Endothelial cell of umbilical vein (primary cell): ENCODE measurements around the gene KRTAP5-6. TPM values are rescaled to one million over a fixed set of nuclear protein-coding genes. Genes with fewer than 3 reads are reported as not detected.

Source experiments
- BruUV-seq: library from RNA; stranded (reverse); fragments of 400-500 nt; replicated peaks from 2 replicates; lab custom pipeline; 2021; lab: Mats Ljungman, UMichigan
- CTCF ChIA-PET: fragments of 300-600, 350-600 bp; sonication (Branson Sonifier 250); formaldehyde crosslinking; loops from one replicate; lab custom pipeline; 2021; ENCODE audit warnings: antibody characterized with exemption, inconsistent platforms; lab: Charles Lee
- POLR2A ChIA-PET: fragments of 300-600, 350-600 bp; sonication (Branson Sonifier 250); formaldehyde crosslinking; loops from one replicate; lab custom pipeline; 2021; ENCODE audit warnings: antibody characterized with exemption, inconsistent platforms; lab: Charles Lee
- DNase-seq: peaks from one replicate; pipeline ENCODE4 v3.0.0-alpha.2; 2011; ENCODE audit warnings: low read depth, low spot score
- FAIRE-seq: peaks from 2 replicates; lab custom pipeline; 2011; peaks lifted over from hg19 to GRCh38; lab: Jason Lieb, UNC
- H2AFZ ChIP-seq: 2 replicates; pipeline ENCODE4 v1.6.0; 2012; ENCODE audit warnings: low read depth, low read length, control low read depth, inconsistent platforms
- H3K27ac ChIP-seq: 2 replicates; pipeline ENCODE4 v1.5.1; 2011; ENCODE audit warnings: low read depth, mild to moderate bottlenecking, control low read depth, low read length, moderate library complexity; ENCODE audit not compliant: insufficient read depth
- H3K27me3 ChIP-seq, 2 experiments: 2 replicates each; pipeline versions ENCODE4 v1.6.0 to v1.6.1; 2011; ENCODE audit warnings: low read length in 2 of 2, mixed read lengths in 1 of 2; ENCODE audit not compliant: control insufficient read depth in 2 of 2, insufficient read depth in 2 of 2
- H3K36me3 ChIP-seq, 2 experiments: 2 replicates in 1 of 2; 3 replicates in 1 of 2; pipeline ENCODE4 v1.5.1; 2011; ENCODE audit warnings: low read length in 2 of 2, mild to moderate bottlenecking in 1 of 2, moderate library complexity in 1 of 2; ENCODE audit not compliant: control insufficient read depth in 2 of 2, insufficient read depth in 2 of 2; ENCODE audit errors: extremely low read depth in 1 of 2
- H3K4me1 ChIP-seq: 3 replicates; pipeline ENCODE4 v1.5.1; 2011; ENCODE audit warnings: mild to moderate bottlenecking, low read length; ENCODE audit not compliant: control insufficient read depth, insufficient read depth; ENCODE audit errors: extremely low read depth
- H3K4me2 ChIP-seq: 2 replicates; pipeline ENCODE4 v1.6.1; 2011; ENCODE audit warnings: low read length, control low read depth, mixed read lengths; ENCODE audit not compliant: insufficient read depth
- H3K4me3 ChIP-seq, 3 experiments: fragments of 200-600 bp in 1 of 3; sonication (generic), shearing (Covaris generic) in 1 of 3; replicated peaks in 1 of 3; 2 replicates each; pipeline ENCODE4 v1.5.1; 2011 to 2016; ENCODE audit warnings: control low read depth in 3 of 3, low read length in 3 of 3, mild to moderate bottlenecking in 2 of 3, inconsistent platforms in 1 of 3, low read depth in 1 of 3, moderate library complexity in 1 of 3; ENCODE audit not compliant: insufficient read depth in 1 of 3
- H3K79me2 ChIP-seq: 2 replicates; pipeline ENCODE4 v1.6.0; 2012; ENCODE audit warnings: low read length, inconsistent platforms; ENCODE audit not compliant: control insufficient read depth, insufficient read depth
- H3K9ac ChIP-seq: replicated peaks from 2 replicates; pipeline ENCODE3; 2011; ENCODE audit warnings: low read length, control low read depth; ENCODE audit not compliant: insufficient read depth; ENCODE audit errors: extremely low read depth
- H3K9me1 ChIP-seq: replicated peaks from 3 replicates; pipeline ENCODE4 v1.6.0; 2011; ENCODE audit warnings: mild to moderate bottlenecking, low read length; ENCODE audit not compliant: control insufficient read depth, insufficient read depth; ENCODE audit errors: extremely low read depth
- H3K9me3 ChIP-seq: replicated peaks from 2 replicates; pipeline ENCODE4 v1.5.1; 2012; ENCODE audit warnings: low read length, inconsistent platforms; ENCODE audit not compliant: control insufficient read depth, insufficient read depth
- H4K20me1 ChIP-seq: replicated peaks from 2 replicates; pipeline ENCODE3; 2011; ENCODE audit warnings: mild to moderate bottlenecking, low read length; ENCODE audit not compliant: control insufficient read depth, insufficient read depth; ENCODE audit errors: extremely low read depth
- CTCF ChIP-seq, 2 donors: IDR thresholded peaks; 1 replicate in 1 of 2; 2 replicates in 1 of 2; pipeline ENCODE4 v1.5.1; 2011; ENCODE audit warnings: low read length in 2 of 2, mild to moderate bottlenecking in 2 of 2, moderate library complexity in 2 of 2, control low read depth in 1 of 2, inconsistent platforms in 1 of 2, low read depth in 1 of 2; ENCODE audit not compliant: insufficient read depth in 1 of 2; ENCODE audit errors: extremely low read depth in 1 of 2
- EZH2 ChIP-seq: IDR thresholded peaks from 2 replicates; pipeline ENCODE4 v1.6.1; 2012; ENCODE audit warnings: borderline replicate concordance, low read depth, mild to moderate bottlenecking, moderate library complexity, low read length, inconsistent platforms; ENCODE audit not compliant: severe bottlenecking
- FOS ChIP-seq: IDR thresholded peaks from 2 replicates; pipeline ENCODE4 v1.6.1; 2011; ENCODE audit warnings: mild to moderate bottlenecking, low read length, moderate library complexity, borderline replicate concordance; ENCODE audit not compliant: insufficient read depth
- GATA2 ChIP-seq: IDR thresholded peaks from 2 replicates; pipeline ENCODE4 v1.7.0; 2011; ENCODE audit warnings: low read depth, mild to moderate bottlenecking, moderate library complexity, mixed read lengths, low read length; ENCODE audit not compliant: insufficient read length, insufficient read depth
- JUN ChIP-seq: IDR thresholded peaks from 2 replicates; pipeline ENCODE4 v1.6.1; 2011; ENCODE audit warnings: borderline replicate concordance, low read depth; ENCODE audit not compliant: insufficient read length, insufficient read depth
- MYC ChIP-seq: IDR thresholded peaks from one replicate; pipeline ENCODE4 v1.6.1; 2011; ENCODE audit warnings: mild to moderate bottlenecking, low read depth, low read length
- POLR2A ChIP-seq: IDR thresholded peaks from 2 replicates; pipeline ENCODE4 v1.6.1; 2012; ENCODE audit warnings: low read depth, mild to moderate bottlenecking, control low read depth, low read length
- POLR2AphosphoS5 ChIP-seq: IDR thresholded peaks from 2 replicates; pipeline ENCODE4 v1.6.1; 2012; ENCODE audit warnings: low read depth, mild to moderate bottlenecking, control low read depth, low read length, moderate library complexity; ENCODE audit not compliant: insufficient read depth
- dilution Hi-C: fragments of 300-500 bp; cut with MboI; formaldehyde crosslinking; loops from one replicate; pipeline ENCODE4 v1.15.0; 2019; ENCODE audit warnings: low sequenced_read_pairs; ENCODE audit not compliant: extremely low pct_ligation_motif_present
- intact Hi-C: fragments of 100-400 bp; cut with micrococcal nuclease; formaldehyde crosslinking; loops from one replicate; pipeline ENCODE4 v1.10.0; 2022
- polyA plus RNA-seq, 4 experiments: library from polyadenylated mRNA; depleted of rRNA in 3 of 4; stranded (reverse) in 3 of 4; unstranded in 1 of 4; fragments of >200 nt; gene quantifications; 2 replicates each; pipeline versions ENCODE4 v1.2.1 to v1.2.3, GENCODE V29; 2011 to 2012; ENCODE audit warnings: missing spikeins in 1 of 4
- total RNA-seq: library from RNA; stranded (reverse); gene quantifications from 2 replicates; pipeline ENCODE4 v1.2.3, GENCODE V29; 2021
- TF ChIP-seq, protein P1 (sequence below): IDR thresholded peaks from 2 replicates; pipeline ENCODE4 v1.6.1; 2011; ENCODE audit not compliant: insufficient read depth, insufficient read length

Gene KRTAP5-6
- total and polyA plus RNA-seq, 2 donors (not counting 3 experiments of a cell fraction or from before 2014, with no cell fraction given) = not detected

DNA sequence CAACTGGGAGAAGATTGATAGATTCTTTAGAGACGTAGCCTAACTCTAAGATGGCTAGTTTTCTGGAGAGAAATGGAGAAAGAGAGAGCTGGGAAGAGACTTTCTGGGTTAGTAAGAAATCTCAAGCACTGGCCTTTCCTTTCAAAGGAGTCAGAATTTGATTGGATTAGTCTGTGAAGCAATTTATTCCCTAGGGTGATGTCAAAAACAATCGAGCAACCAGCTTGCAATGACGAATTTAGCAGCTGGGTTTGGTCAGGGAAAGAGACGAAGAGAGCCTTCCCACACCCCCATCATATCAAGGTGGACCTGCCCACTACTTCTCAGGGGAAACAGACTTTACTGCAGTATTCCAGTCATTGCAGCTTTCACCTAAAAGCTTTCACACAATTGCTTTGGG, 10.8 kb downstream of the KRTAP5-6 start:
- Histone ChIP-seq H3K9ac (no peak overlapping the region), H3K27me3 (no peaks in the 10 kb centered on the region), H3K9me1 (no peaks in the 10 kb centered on the region), H2AFZ (no peak overlapping the region), H3K9me3 (no peaks in the 10 kb centered on the region), H3K36me3 (no peaks in the 10 kb centered on the region), H3K4me3 (no peak overlapping the region), H3K4me2 (no peak overlapping the region), H4K20me1 (no peaks in the 10 kb centered on the region), H3K4me1 (no peaks in the 10 kb centered on the region), H3K27ac (no peak overlapping the region), H3K79me2 (no peaks in the 10 kb centered on the region)
- TF ChIP-seq EZH2 (no peak), MYC (no peak), GATA2 (no peak), POLR2A (no peak), CTCF (IDR thresholded peaks at IDR 0.05; ENCODE audit: extremely low read depth in 1 of 2, insufficient read depth in 1 of 2, low read depth in 1 of 2, low read length in 2 of 2) (no peak), FOS (no peak)
- ChIA-PET CTCF (interaction anchor here (1.0 to 2.1 kb wide), 2 partner anchors 14 to 55 kb away, joined by 3 to 9 read pairs; no protein-coding TSS in a partner anchor), POLR2A (no interaction called here)
- FAIRE-seq (no peak), DNase-seq (no peak)
- dilution Hi-C loops = no loop called here
- intact Hi-C loops = no loop called here
- no TSS peak for BruUV-seq

DNA sequence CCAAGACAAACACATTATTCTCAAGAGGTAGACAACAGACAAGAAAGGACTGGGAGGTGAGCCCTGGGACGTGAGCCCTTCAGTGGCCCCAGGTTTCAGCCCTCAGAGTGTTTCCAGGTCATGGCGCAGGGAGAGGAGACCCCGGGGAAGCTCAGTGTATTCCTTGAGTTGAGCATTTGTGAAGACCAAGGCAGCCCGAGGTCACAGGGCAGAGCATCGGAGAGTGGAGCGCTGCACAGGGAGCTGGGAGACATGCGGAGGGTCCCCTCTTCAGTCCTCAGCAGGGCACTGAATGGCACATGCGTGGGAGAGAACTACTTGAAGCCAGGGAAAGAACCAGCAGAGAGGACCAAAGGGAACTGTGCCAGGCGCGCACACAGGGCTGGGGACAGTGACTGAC, 11.7 kb downstream of the KRTAP5-6 start:
- Histone ChIP-seq H3K4me3 (no peak overlapping the region), H3K9ac (no peak overlapping the region), H3K9me1 (no peaks in the 10 kb centered on the region), H3K79me2 (no peaks in the 10 kb centered on the region), H3K27ac (no peak overlapping the region), H3K27me3 (no peaks in the 10 kb centered on the region), H3K4me2 (no peak overlapping the region), H3K36me3 (no peaks in the 10 kb centered on the region), H3K4me1 (no peaks in the 10 kb centered on the region), H2AFZ (no peak overlapping the region), H4K20me1 (no peaks in the 10 kb centered on the region), H3K9me3 (no peaks in the 10 kb centered on the region)
- intact Hi-C loops = no loop called here
- ChIA-PET POLR2A (no interaction called here), CTCF (interaction anchor here (1.1 kb wide), 1 partner anchor 15 kb away, joined by 4 read pairs; no protein-coding TSS in a partner anchor)
- dilution Hi-C loops = no loop called here
- no peak for FAIRE-seq
- TF ChIP-seq JUN = no peak
- TF ChIP-seq MYC = no peak
- TF ChIP-seq POLR2AphosphoS5 = no peak
- TF ChIP-seq, protein P1, sequence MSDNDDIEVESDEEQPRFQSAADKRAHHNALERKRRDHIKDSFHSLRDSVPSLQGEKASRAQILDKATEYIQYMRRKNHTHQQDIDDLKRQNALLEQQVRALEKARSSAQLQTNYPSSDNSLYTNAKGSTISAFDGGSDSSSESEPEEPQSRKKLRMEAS = no peak
- TF ChIP-seq GATA2 = no peak
- TF ChIP-seq FOS = no peak
- TF ChIP-seq EZH2 = no peak
- no peak for TF ChIP-seq POLR2A
- no peak for TF ChIP-seq CTCF (IDR thresholded peaks at IDR 0.05; ENCODE audit: extremely low read depth in 1 of 2, insufficient read depth in 1 of 2, low read depth in 1 of 2, low read length in 2 of 2)
- BruUV-seq = no TSS peak
- no peak for DNase-seq
